ENCODE data around the gene CHPF.

GRCh38 chr2:219533930-219534661 is 9.5 kb downstream of the CHPF start:
- TF ChIP-seq CTCF (conservative IDR thresholded peaks at IDR 0.05) = no peak
- no peak for TF ChIP-seq EZH2 (IDR thresholded peaks at IDR 0.05; ENCODE audit: low read depth)
